Pancreas (tissue), 10 donors: ENCODE data around the gene LHX5. TPM values are rescaled to one million over a fixed set of nuclear protein-coding genes. Genes with fewer than 3 reads are reported as not detected.

ENCODE experiments used
- ATAC-seq, 4 donors: fragments of 200-7000 bp; cut with Tn5 transposase; one replicate each; pipeline versions ENCODE4 v1.8.0 to v1.9.1; 2020; ENCODE audit warnings: mild to moderate bottlenecking in 4 of 4, moderate library complexity in 4 of 4
- DNase-seq, 6 donors: peaks; one replicate each; pipeline ENCODE4 v3.0.0-alpha.2; 2020
- FAIRE-seq: peaks from 2 replicates; lab custom pipeline; 2012; peaks lifted over from hg19 to GRCh38; lab: Jason Lieb, UNC
- H3K27ac ChIP-seq, 4 donors: fragments of 200-600 bp; sonication (generic); 1 replicate in 3 of 4; 2 replicates in 1 of 4; pipeline versions ENCODE4 v1.5.0 to v1.8.0; 2020
- H3K27me3 ChIP-seq, 4 donors: fragments of 200-600 bp; one replicate each; pipeline ENCODE4 v1.8.0; 2021
- H3K36me3 ChIP-seq, 3 donors: fragments of 200-600 bp; sonication (generic) in 1 of 3; one replicate each; pipeline versions ENCODE4 v1.5.0 to v1.8.0; 2020 to 2021
- H3K4me1 ChIP-seq, 3 donors: fragments of 200-600 bp; one replicate each; pipeline ENCODE4 v1.8.0; 2021
- H3K4me3 ChIP-seq, 4 donors: fragments of 200-600 bp; sonication (generic) in 2 of 4; one replicate each; pipeline versions ENCODE4 v1.5.0 to v1.8.0; 2020 to 2021
- H3K9me3 ChIP-seq, 4 donors: fragments of 200-600 bp; one replicate each; pipeline ENCODE4 v1.8.0; 2021
- WGBS, 2 donors: extraction: QIAGEN DNeasy Blood & Tissue Kit; methylation state at CpG; one replicate each; pipeline ENCODE4 v1.1.7; 2013; 5-methylcytosine and 5-hydroxymethylcytosine counted together
- intact Hi-C, 3 donors: fragments of 100-400 bp; cut with DNase I; formaldehyde crosslinking; loops; one replicate each; pipeline versions ENCODE4 v1.11.1 to v1.14.2; 2022
- polyA plus RNA-seq, 2 donors: library from polyadenylated mRNA; stranded (reverse); fragments of 200-250 nt; gene quantifications; one replicate each; pipeline ENCODE4 v1.2.3, GENCODE V29; 2013
- total RNA-seq, 6 donors: library from RNA; stranded (reverse); fragmentation: NEBNext Ultra II Directional in 4 of 6; extraction: Animal tissue kit (Norgen Biotek cat#: 25700) in 4 of 6; gene quantifications; one replicate each; pipeline versions ENCODE4 v1.2.1 to v1.2.4, GENCODE V29; 2021 to 2023
- TF ChIP-seq, protein P1 (sequence below), 4 donors: fragments of 200-600 bp; sonication (generic) in 3 of 4; IDR thresholded peaks; one replicate each; pipeline versions ENCODE4 v1.5.0 to v1.8.0; 2021; ENCODE audit warnings: antibody characterized with exemption in 4 of 4
- donor health status: healthy with polysubstance abuse.
- donor health status: DM: no; HTN: no; CAD: no; lungs with moderate emphysema.
- donor health status: DM: no; HTN: no; CAD: no.
- donor health status: control.
- donor health status: control.
- donor health status: Bipolar disorder and iron deficiency.
- donor health status: DM: yes; HTN: yes; CAD: no.
- donor health status: DM: no; HTN: no; CAD: no.
- donor health status: DM: no; HTN: no; CAD: no.
- donor health status: DM: yes; HTN: yes; CAD: no.

LHX5 gene
- total and polyA plus RNA-seq, 8 donors, result not detected

DNA sequence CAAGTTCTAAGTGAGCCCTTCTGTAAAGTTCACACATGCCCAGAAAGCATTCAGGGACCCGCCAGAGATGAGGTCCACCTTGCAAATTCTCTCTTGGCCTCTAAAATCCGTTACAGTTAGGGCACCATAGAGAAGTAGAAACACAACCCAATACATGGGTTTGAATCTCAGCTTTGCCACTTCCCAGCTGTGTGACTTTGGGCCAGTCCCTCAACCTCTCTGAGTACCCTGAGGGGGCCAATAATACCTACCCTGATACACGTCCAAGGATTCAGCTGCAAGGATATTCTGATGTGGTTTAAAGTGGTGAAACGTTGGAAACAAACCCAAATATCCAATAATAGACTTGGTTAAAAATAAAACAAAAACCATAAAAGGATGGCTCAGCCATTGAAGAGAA, 11.7 kb downstream of the LHX5 start:
- DNase-seq (no peak), FAIRE-seq (no peak), ATAC-seq (no peak)
- TF ChIP-seq, protein P1, sequence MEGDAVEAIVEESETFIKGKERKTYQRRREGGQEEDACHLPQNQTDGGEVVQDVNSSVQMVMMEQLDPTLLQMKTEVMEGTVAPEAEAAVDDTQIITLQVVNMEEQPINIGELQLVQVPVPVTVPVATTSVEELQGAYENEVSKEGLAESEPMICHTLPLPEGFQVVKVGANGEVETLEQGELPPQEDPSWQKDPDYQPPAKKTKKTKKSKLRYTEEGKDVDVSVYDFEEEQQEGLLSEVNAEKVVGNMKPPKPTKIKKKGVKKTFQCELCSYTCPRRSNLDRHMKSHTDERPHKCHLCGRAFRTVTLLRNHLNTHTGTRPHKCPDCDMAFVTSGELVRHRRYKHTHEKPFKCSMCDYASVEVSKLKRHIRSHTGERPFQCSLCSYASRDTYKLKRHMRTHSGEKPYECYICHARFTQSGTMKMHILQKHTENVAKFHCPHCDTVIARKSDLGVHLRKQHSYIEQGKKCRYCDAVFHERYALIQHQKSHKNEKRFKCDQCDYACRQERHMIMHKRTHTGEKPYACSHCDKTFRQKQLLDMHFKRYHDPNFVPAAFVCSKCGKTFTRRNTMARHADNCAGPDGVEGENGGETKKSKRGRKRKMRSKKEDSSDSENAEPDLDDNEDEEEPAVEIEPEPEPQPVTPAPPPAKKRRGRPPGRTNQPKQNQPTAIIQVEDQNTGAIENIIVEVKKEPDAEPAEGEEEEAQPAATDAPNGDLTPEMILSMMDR (IDR thresholded peaks at IDR 0.05), result no peak
- peaks cover 0 to 12% (median 6%) of the 10 kb centered on the region in 3 donors for H3K4me1 ChIP-seq
- no peaks in the 10 kb centered on the region for H3K9me3 ChIP-seq
- intact Hi-C loops, result loop anchor here in 1 of 3 donors (5.0 kb wide), 1 partner anchor 452 kb away; no protein-coding TSS in a partner anchor
- H3K36me3 ChIP-seq, result no peaks in the 10 kb centered on the region
- no peak overlapping the region for H3K4me3 ChIP-seq
- no peak overlapping the region for H3K27ac ChIP-seq
- H3K27me3 ChIP-seq, result peaks cover 7 to 22% (median 8%) of the 10 kb centered on the region in 4 donors
- 37 to 47% methylated on average over 4 of the region's 4 CpGs for WGBS, 2 donors

DNA sequence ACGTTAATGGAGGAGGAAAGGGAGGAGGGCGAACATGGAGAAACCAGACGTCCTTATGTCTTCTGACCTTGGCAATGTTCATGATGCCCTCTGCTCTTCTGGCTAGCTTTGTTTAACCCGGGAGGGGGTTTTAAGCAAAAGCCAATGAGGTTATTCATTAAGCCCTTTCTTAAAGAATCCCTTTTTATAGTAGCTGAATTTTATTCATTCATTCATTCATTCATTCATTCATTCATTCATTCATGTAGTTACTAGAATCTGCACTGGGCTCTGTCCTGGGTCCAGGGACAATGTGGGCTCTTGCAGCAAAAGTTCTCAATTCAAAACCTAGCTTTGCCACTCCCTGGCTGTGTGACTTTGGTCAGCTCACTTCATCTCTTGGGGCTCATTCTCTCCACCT, 14.0 kb downstream of the LHX5 start:
- no peaks in the 10 kb centered on the region for H3K36me3 ChIP-seq
- 24 to 25% methylated on average over 4 of the region's 4 CpGs for WGBS, 2 donors
- TF ChIP-seq, protein P1 (IDR thresholded peaks at IDR 0.05), result no peak
- FAIRE-seq (no peak), DNase-seq (no peak), ATAC-seq (no peak)
- no peak overlapping the region for H3K27ac ChIP-seq
- no peaks in the 10 kb centered on the region for H3K9me3 ChIP-seq
- peaks cover 0 to 3% (median 0%) of the 10 kb centered on the region in 3 donors for H3K4me1 ChIP-seq
- intact Hi-C loops, result no loop called here
- H3K4me3 ChIP-seq, result no peak overlapping the region
- peaks cover 0 to under 1% (median under 1%) of the 10 kb centered on the region in 4 donors for H3K27me3 ChIP-seq

DNA sequence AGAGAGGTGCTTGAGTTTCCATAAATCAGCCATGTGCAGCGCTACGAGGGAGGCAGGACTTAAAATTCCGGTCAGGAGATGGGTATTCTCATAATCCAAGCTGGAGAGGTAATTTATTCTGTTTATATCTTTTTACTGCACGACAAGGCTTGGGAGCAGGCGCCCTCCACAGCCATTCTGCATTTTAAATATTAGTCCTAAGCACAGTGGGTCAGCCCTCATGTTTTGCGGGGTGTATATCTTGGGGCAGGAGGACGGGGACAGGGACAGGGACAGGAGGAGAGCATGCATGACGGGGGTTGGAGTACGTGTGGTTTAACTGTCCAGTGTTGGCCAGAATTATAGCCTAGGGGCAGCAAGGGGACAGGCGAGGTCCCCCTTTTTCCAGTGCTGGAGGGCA, 14.5 kb downstream of the LHX5 start:
- intact Hi-C loops, result no loop called here
- TF ChIP-seq, protein P1 (IDR thresholded peaks at IDR 0.05), result no peak
- Histone ChIP-seq H3K27ac (no peak overlapping the region), H3K4me1 (no peaks in the 10 kb centered on the region), H3K9me3 (no peaks in the 10 kb centered on the region), H3K36me3 (no peaks in the 10 kb centered on the region), H3K4me3 (no peak overlapping the region), H3K27me3 (no peaks in the 10 kb centered on the region)
- 55 to 59% methylated on average over 10 of the region's 10 CpGs for WGBS, 2 donors
- no peak for FAIRE-seq
- peak in 1 of 6 donors; percentile 4 for DNase-seq
- no peak for ATAC-seq

DNA sequence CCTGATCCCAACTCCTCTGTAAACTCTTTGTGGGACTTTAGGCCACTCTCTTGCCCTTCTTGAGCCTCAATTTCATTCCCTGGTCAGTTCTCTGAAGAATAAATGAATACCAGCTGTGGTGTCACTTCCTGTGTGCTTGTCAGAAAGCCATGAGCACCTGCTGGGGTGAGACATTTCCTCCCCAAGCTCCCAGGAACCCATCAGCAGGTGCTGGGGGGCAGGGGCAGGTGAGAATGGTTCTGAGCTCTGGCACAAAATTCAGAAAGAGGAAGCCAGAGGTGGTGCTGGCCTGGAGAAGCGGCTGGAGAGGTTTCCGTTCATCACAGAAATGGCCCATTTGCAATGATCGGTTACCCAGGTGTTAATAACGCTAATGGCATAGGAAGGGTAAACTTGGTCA, 14.9 kb downstream of the LHX5 start:
- intact Hi-C loops, result no loop called here

DNA sequence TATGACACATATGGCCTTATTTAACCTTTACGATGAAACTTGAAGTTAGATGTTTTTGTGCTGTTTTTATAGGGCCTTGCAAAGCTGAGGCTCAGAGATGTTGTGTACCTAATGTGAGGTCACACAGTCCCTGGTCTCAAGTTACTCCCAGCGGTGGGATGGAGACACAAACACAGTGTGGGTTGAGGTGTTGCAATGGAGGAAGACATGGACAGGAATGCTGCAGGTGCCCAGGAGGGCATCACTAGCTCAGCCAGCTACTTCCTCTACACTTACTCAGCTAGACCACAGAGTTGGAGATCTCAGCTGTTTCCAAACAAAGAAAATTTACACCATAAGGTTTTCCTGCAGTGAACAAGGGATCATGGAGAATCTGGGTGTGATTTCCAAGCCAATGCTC, 15.5 kb downstream of the LHX5 start:
- 85 to 92% methylated on average over 2 of the region's 2 CpGs for WGBS, 2 donors
- no peak for DNase-seq
- no peaks in the 10 kb centered on the region for H3K36me3 ChIP-seq
- no peak for FAIRE-seq
- no peak overlapping the region for H3K27ac ChIP-seq
- intact Hi-C loops, result no loop called here
- H3K4me3 ChIP-seq, result no peak overlapping the region
- no peaks in the 10 kb centered on the region for H3K4me1 ChIP-seq
- ATAC-seq, result no peak
- H3K9me3 ChIP-seq, result no peaks in the 10 kb centered on the region
- TF ChIP-seq, protein P1 (IDR thresholded peaks at IDR 0.05), result no peak
- no peaks in the 10 kb centered on the region for H3K27me3 ChIP-seq

More for the DNA sequence above, 14.9 kb downstream of the LHX5 start:
- DNase-seq, result peak in 1 of 6 donors; percentile 21
- Histone ChIP-seq H3K27me3 (no peaks in the 10 kb centered on the region), H3K36me3 (no peaks in the 10 kb centered on the region), H3K27ac (no peak overlapping the region), H3K4me1 (no peaks in the 10 kb centered on the region), H3K9me3 (no peaks in the 10 kb centered on the region), H3K4me3 (no peak overlapping the region)
- TF ChIP-seq, protein P1 (IDR thresholded peaks at IDR 0.05), result no peak
- ATAC-seq, result no peak
- FAIRE-seq, result no peak
- 63 to 70% methylated on average over 4 of the region's 4 CpGs for WGBS, 2 donors
